ENCODE results near the gene STXBP6. TPM values are rescaled to one million over a fixed set of nuclear protein-coding genes. Genes with fewer than 3 reads are reported as not detected.
"Not testable (repeated sequence)": the region's sequence is repeated elsewhere in the genome, so short reads cannot be mapped to it uniquely, and the experiment has no call there.

STXBP6 gene
- total and polyA plus RNA-seq, 9 donors: 17.5 to 33.5 (median 25.6) TPM

GRCh38 chr14:24964048-24964447 is 85.9 kb downstream of the STXBP6 start:
- H3K4me3 ChIP-seq (ENCODE audit: low read length): no peak overlapping the region
- H3K27me3 ChIP-seq (ENCODE audit: control insufficient read depth, insufficient read depth, low read length): no peaks in the 10 kb centered on the region
- H3K36me3 ChIP-seq (ENCODE audit: control insufficient read depth, insufficient read depth, low read length): no peaks in the 10 kb centered on the region
- H3K4me1 ChIP-seq (ENCODE audit: control insufficient read depth, insufficient read depth, low read length): peaks cover 25% of the 10 kb centered on the region
- H3K9me3 ChIP-seq (replicated peaks; ENCODE audit: control insufficient read depth, low read depth, low read length): no peaks in the 10 kb centered on the region
- DNase-seq: no peak
- 100% methylated on average over 1 of the region's 2 CpGs for WGBS (ENCODE audit: insufficient coverage)
- H3K27ac ChIP-seq (ENCODE audit: low read length): no peak overlapping the region

- peaks cover 24% of the 10 kb centered on the region for H3K4me1 ChIP-seq (ENCODE audit: control insufficient read depth, insufficient read depth, low read length)
- WGBS (ENCODE audit: insufficient coverage): no CpG with 5 or more reads among the region's 6 CpGs
- H3K27me3 ChIP-seq (ENCODE audit: control insufficient read depth, insufficient read depth, low read length): not testable (repeated sequence)
Measured at GRCh38 chr14:24962118-24962517, 87.8 kb downstream of the STXBP6 start.

GRCh38 chr14:24960816-24961215 is 89.1 kb downstream of the STXBP6 start:
- no CpG with 5 or more reads among the region's 2 CpGs for WGBS (ENCODE audit: insufficient coverage)
- Histone ChIP-seq H3K27me3 (ENCODE audit: control insufficient read depth, insufficient read depth, low read length) (no peaks in the 10 kb centered on the region), H3K4me1 (ENCODE audit: control insufficient read depth, insufficient read depth, low read length) (peaks cover 11% of the 10 kb centered on the region), H3K27ac (ENCODE audit: low read length) (no peak overlapping the region), H3K36me3 (ENCODE audit: control insufficient read depth, insufficient read depth, low read length) (no peaks in the 10 kb centered on the region), H3K4me3 (ENCODE audit: low read length) (no peak overlapping the region), H3K9me3 (replicated peaks; ENCODE audit: control insufficient read depth, low read depth, low read length) (no peaks in the 10 kb centered on the region)
- DNase-seq: no peak

More at GRCh38 chr14:24962118-24962517, 87.8 kb downstream of the STXBP6 start:
- H3K9me3 ChIP-seq (replicated peaks; ENCODE audit: control insufficient read depth, low read depth, low read length); H3K27ac ChIP-seq (ENCODE audit: low read length); H3K36me3 ChIP-seq (ENCODE audit: control insufficient read depth, insufficient read depth, low read length); DNase-seq; H3K4me3 ChIP-seq (ENCODE audit: low read length): not testable (repeated sequence)

GRCh38 chr14:24959791-24960331 is 90.1 kb downstream of the STXBP6 start:
- WGBS (ENCODE audit: insufficient coverage): 0% methylated on average over 1 of the region's 1 CpG
- Histone ChIP-seq H3K27me3 (ENCODE audit: control insufficient read depth, insufficient read depth, low read length) (no peaks in the 10 kb centered on the region), H3K4me1 (ENCODE audit: control insufficient read depth, insufficient read depth, low read length) (peaks cover 8% of the 10 kb centered on the region), H3K4me3 (ENCODE audit: low read length) (no peak overlapping the region), H3K27ac (ENCODE audit: low read length) (peak overlapping the region; percentile 74), H3K36me3 (ENCODE audit: control insufficient read depth, insufficient read depth, low read length) (no peaks in the 10 kb centered on the region), H3K9me3 (replicated peaks; ENCODE audit: control insufficient read depth, low read depth, low read length) (no peaks in the 10 kb centered on the region)
- DNase-seq: peak; percentile 97

GRCh38 chr14:24958271-24958670 is 91.7 kb downstream of the STXBP6 start:
- Histone ChIP-seq H3K36me3 (ENCODE audit: control insufficient read depth, insufficient read depth, low read length) (no peaks in the 10 kb centered on the region), H3K4me3 (ENCODE audit: low read length) (no peak overlapping the region), H3K27me3 (ENCODE audit: control insufficient read depth, insufficient read depth, low read length) (no peaks in the 10 kb centered on the region), H3K27ac (ENCODE audit: low read length) (no peak overlapping the region), H3K9me3 (replicated peaks; ENCODE audit: control insufficient read depth, low read depth, low read length) (no peaks in the 10 kb centered on the region), H3K4me1 (ENCODE audit: control insufficient read depth, insufficient read depth, low read length) (peaks cover 15% of the 10 kb centered on the region)
- no CpG with 5 or more reads among the region's 1 CpG for WGBS (ENCODE audit: insufficient coverage)
- DNase-seq: peak; percentile 49

- H3K36me3 ChIP-seq (ENCODE audit: control insufficient read depth, insufficient read depth, low read length): no peaks in the 10 kb centered on the region
- H3K27me3 ChIP-seq (ENCODE audit: control insufficient read depth, insufficient read depth, low read length): no peaks in the 10 kb centered on the region
- no CpG with 5 or more reads among the region's 1 CpG for WGBS (ENCODE audit: insufficient coverage)
- DNase-seq: no peak
- peaks cover 15% of the 10 kb centered on the region for H3K4me1 ChIP-seq (ENCODE audit: control insufficient read depth, insufficient read depth, low read length)
- H3K27ac ChIP-seq (ENCODE audit: low read length): no peak overlapping the region
- no peak overlapping the region for H3K4me3 ChIP-seq (ENCODE audit: low read length)
- H3K9me3 ChIP-seq (replicated peaks; ENCODE audit: control insufficient read depth, low read depth, low read length): no peaks in the 10 kb centered on the region
Measured at GRCh38 chr14:24957814-24958213, 92.1 kb downstream of the STXBP6 start.

- 90% methylated on average over 2 of the region's 4 CpGs for WGBS (ENCODE audit: insufficient coverage)
- H3K27ac ChIP-seq (ENCODE audit: low read length): no peak overlapping the region
- no peak overlapping the region for H3K4me3 ChIP-seq (ENCODE audit: low read length)
- DNase-seq: no peak
- H3K27me3 ChIP-seq (ENCODE audit: control insufficient read depth, insufficient read depth, low read length): no peaks in the 10 kb centered on the region
- H3K36me3 ChIP-seq (ENCODE audit: control insufficient read depth, insufficient read depth, low read length): no peaks in the 10 kb centered on the region
- H3K4me1 ChIP-seq (ENCODE audit: control insufficient read depth, insufficient read depth, low read length): peaks cover 15% of the 10 kb centered on the region
- H3K9me3 ChIP-seq (replicated peaks; ENCODE audit: control insufficient read depth, low read depth, low read length): no peaks in the 10 kb centered on the region
Measured at GRCh38 chr14:24956104-24956503, 93.8 kb downstream of the STXBP6 start.

GRCh38 chr14:24954700-24955037 is 95.3 kb downstream of the STXBP6 start:
- Histone ChIP-seq H3K9me3 (replicated peaks; ENCODE audit: control insufficient read depth, low read depth, low read length) (no peaks in the 10 kb centered on the region), H3K27me3 (ENCODE audit: control insufficient read depth, insufficient read depth, low read length) (no peaks in the 10 kb centered on the region), H3K4me3 (ENCODE audit: low read length) (no peak overlapping the region), H3K4me1 (ENCODE audit: control insufficient read depth, insufficient read depth, low read length) (peaks cover 10% of the 10 kb centered on the region), H3K27ac (ENCODE audit: low read length) (no peak overlapping the region), H3K36me3 (ENCODE audit: control insufficient read depth, insufficient read depth, low read length) (no peaks in the 10 kb centered on the region)
- DNase-seq: no peak
- no CpG with 5 or more reads among the region's 2 CpGs for WGBS (ENCODE audit: insufficient coverage)

GRCh38 chr14:24954037-24954699 is 95.8 kb downstream of the STXBP6 start:
- Histone ChIP-seq H3K27me3 (ENCODE audit: control insufficient read depth, insufficient read depth, low read length) (no peaks in the 10 kb centered on the region), H3K36me3 (ENCODE audit: control insufficient read depth, insufficient read depth, low read length) (no peaks in the 10 kb centered on the region), H3K27ac (ENCODE audit: low read length) (no peak overlapping the region), H3K4me1 (ENCODE audit: control insufficient read depth, insufficient read depth, low read length) (peaks cover 8% of the 10 kb centered on the region), H3K4me3 (ENCODE audit: low read length) (no peak overlapping the region), H3K9me3 (replicated peaks; ENCODE audit: control insufficient read depth, low read depth, low read length) (no peaks in the 10 kb centered on the region)
- WGBS (ENCODE audit: insufficient coverage): 75% methylated on average over 2 of the region's 4 CpGs
- no peak for DNase-seq

GRCh38 chr14:24952851-24953666 is 96.9 kb downstream of the STXBP6 start:
- no peaks in the 10 kb centered on the region for H3K36me3 ChIP-seq (ENCODE audit: control insufficient read depth, insufficient read depth, low read length)
- no peaks in the 10 kb centered on the region for H3K9me3 ChIP-seq (replicated peaks; ENCODE audit: control insufficient read depth, low read depth, low read length)
- WGBS (ENCODE audit: insufficient coverage): 93% methylated on average over 7 of the region's 8 CpGs
- DNase-seq: no peak
- H3K4me1 ChIP-seq (ENCODE audit: control insufficient read depth, insufficient read depth, low read length): peaks cover 7% of the 10 kb centered on the region
- H3K27ac ChIP-seq (ENCODE audit: low read length): no peak overlapping the region
- H3K4me3 ChIP-seq (ENCODE audit: low read length): no peak overlapping the region
- H3K27me3 ChIP-seq (ENCODE audit: control insufficient read depth, insufficient read depth, low read length): no peaks in the 10 kb centered on the region

Measured in muscle of leg (tissue), 11 donors.